Hepatocyte (in vitro differentiated cells): Measurements from ENCODE around the gene DLGAP4.

Source experiments
- EZH2phosphoT487 ChIP-seq: fragments of 200-600 bp; sonication (generic); IDR thresholded peaks from one replicate; pipeline ENCODE4 v1.6.1; 2018; ENCODE audit warnings: antibody characterized with exemption, mild to moderate bottlenecking, low read depth, moderate library complexity; ENCODE audit not compliant: unreplicated experiment, severe bottlenecking
- TF ChIP-seq, protein P1 (sequence below): fragments of 200-600 bp; sonication (generic); IDR thresholded peaks from 2 replicates; pipeline ENCODE4 v1.5.1; 2016; ENCODE audit warnings: antibody characterized with exemption, mild to moderate bottlenecking; ENCODE audit not compliant: poor library complexity

DNA sequence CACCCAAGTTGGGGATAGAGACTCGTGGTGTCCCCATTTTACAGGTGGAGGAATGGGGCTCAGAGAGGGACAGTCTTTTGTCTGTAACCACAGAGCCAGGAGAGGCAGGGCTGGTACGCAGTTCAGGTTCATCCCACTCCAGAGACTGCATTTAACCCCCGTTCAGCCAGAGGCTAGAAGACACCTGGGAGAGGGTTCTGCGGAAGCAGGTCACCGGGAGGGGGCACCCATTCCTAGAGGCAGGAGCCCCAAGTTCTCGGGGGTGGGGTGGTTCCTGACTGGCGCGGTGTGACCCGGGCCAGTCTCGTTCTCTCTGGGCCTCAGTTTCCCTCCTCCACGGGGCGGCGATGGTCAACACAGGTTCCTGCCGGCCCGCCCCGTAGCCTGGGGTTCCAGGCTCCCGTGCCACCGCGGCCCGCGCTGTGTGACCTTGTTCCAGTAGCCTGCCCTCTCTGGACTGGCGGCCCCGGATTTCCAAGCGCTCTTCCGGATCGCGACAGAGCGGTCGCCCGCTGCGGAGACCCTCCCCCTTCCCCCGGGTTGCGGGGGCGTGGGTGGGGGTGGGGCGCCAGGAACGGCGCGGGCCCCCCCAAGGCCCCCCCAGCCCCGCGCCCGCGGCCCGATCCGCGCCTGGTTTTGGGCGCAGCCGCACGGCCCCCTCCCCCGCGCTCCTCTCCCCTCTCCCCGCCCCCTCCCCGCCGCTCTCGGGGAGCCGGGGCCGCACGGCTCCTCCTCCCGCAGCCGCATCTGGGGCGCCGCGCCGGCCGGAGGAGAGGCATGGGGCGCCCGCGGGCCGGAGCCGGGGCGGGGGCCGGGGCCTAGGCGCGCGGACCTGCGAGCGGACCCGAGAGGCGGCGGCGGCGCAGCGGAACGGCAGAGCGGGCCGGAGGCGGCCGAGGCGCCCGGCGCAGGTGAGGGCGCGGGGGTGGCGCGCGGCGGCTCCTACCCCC, at the start of gene DLGAP4:
- TF ChIP-seq, protein P1, sequence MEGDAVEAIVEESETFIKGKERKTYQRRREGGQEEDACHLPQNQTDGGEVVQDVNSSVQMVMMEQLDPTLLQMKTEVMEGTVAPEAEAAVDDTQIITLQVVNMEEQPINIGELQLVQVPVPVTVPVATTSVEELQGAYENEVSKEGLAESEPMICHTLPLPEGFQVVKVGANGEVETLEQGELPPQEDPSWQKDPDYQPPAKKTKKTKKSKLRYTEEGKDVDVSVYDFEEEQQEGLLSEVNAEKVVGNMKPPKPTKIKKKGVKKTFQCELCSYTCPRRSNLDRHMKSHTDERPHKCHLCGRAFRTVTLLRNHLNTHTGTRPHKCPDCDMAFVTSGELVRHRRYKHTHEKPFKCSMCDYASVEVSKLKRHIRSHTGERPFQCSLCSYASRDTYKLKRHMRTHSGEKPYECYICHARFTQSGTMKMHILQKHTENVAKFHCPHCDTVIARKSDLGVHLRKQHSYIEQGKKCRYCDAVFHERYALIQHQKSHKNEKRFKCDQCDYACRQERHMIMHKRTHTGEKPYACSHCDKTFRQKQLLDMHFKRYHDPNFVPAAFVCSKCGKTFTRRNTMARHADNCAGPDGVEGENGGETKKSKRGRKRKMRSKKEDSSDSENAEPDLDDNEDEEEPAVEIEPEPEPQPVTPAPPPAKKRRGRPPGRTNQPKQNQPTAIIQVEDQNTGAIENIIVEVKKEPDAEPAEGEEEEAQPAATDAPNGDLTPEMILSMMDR, result no peak
- TF ChIP-seq EZH2phosphoT487, result no peak
